Retinal pigment epithelial cell (primary cell): ENCODE results near the gene SPAG16.

ENCODE experiments used
- DNase-seq: peaks from one replicate; pipeline ENCODE4 v3.0.0-alpha.2; 2010; ENCODE audit warnings: low read depth
- H3K4me3 ChIP-seq: 2 replicates; pipeline ENCODE4 v1.5.1; 2011; ENCODE audit warnings: mild to moderate bottlenecking, low read length, control low read depth, moderate library complexity
- TF ChIP-seq, protein P1 (sequence below): conservative IDR thresholded peaks from 2 replicates; pipeline ENCODE4 v1.5.1; 2011; ENCODE audit warnings: low read depth, low read length, control low read depth, inconsistent platforms

SPAG16 gene

DNA sequence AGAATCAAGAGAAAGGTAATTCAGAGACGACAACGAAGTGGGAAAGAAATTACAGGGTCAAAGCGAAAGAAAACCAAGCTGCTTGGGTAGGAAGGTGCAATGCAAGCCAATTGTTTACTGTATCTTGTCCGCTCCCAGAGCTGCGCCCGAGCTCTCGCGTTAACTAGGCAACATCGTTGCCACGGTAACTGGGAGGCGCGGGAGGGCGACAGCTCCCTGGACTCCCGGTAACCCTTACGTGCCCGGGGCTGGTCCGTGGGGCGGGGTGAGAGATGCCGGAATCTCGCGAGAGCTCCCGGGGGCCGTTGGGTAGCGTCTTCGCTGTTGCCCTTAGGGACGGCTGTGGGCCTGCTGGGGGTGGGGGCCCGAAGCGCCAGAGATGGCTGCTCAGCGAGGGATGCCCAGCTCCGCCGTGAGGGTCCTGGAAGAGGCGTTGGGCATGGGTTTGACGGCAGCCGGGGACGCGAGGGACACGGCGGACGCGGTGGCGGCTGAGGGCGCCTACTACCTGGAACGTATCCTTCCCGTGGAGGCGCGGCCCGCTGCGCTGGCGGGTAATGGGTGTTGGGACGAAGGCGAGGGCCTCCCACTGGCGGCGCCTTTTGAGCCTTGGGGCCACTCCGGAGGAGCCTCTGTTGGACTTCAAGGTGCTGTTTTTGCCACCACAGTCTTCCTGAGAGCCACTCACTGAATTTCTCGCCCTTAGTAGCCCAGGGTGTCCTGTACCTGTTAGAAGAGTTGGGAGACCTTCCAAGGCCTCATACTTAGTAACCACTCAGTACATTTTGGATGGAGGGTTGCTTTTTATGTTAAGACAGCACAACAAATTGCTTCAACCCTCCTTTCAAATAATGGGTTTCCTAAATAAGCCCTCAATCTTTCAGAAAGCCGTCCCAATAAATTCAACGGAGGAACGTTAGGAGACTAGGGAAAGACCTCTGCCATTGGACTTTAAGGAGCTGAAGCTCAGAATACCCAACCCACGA is at the start of gene SPAG16:
Gene SPAG16 (plus strand): TSS at position 360 of the 986 bp plus-strand sequence.
- peak; percentile 87 for DNase-seq
- TF ChIP-seq, protein P1, sequence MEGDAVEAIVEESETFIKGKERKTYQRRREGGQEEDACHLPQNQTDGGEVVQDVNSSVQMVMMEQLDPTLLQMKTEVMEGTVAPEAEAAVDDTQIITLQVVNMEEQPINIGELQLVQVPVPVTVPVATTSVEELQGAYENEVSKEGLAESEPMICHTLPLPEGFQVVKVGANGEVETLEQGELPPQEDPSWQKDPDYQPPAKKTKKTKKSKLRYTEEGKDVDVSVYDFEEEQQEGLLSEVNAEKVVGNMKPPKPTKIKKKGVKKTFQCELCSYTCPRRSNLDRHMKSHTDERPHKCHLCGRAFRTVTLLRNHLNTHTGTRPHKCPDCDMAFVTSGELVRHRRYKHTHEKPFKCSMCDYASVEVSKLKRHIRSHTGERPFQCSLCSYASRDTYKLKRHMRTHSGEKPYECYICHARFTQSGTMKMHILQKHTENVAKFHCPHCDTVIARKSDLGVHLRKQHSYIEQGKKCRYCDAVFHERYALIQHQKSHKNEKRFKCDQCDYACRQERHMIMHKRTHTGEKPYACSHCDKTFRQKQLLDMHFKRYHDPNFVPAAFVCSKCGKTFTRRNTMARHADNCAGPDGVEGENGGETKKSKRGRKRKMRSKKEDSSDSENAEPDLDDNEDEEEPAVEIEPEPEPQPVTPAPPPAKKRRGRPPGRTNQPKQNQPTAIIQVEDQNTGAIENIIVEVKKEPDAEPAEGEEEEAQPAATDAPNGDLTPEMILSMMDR, result no peak
- peak within 1 kb of the TSS; percentile 66 for H3K4me3 ChIP-seq

DNA sequence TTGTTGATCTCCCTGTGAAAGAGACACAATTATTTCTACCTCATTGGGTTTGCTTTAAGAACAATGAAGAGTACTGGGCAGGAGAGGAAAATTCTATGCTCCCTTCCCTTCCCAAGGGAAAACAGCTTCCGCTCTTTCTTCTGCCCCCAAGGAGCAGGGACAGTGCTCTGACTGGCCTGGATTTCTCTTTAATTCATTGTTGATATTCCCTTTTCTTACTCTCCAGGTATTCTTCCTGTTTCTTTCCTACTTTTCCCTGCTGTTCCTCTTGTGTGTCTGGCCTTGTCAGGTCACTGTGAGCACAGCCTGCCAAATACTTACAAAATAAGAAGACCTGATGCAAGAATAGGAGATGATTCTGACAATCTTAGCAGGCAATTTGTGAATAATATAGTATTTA is 49.6 kb upstream of the SPAG16 start:
- H3K4me3 ChIP-seq, result no peak overlapping the region
- no peak for DNase-seq
- TF ChIP-seq, protein P1, result no peak

DNA sequence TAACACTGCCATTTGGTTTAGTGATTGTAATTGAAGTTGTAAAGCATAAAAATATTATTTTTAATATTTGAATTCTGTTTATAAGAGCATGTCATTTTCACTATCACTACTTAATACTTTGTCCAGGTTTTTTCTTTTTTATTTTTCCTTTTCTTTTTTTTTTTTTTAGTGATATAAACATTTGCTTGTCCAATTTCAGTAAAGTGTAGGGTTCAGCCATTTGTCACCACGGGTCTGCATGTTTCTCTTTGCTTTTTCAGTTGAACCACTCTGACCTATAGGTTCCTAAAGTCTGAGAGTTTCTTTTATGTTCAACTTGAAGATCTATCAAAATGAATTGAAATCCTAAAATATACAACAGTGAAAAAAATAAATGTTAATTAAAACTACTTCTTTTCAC is 48.5 kb upstream of the SPAG16 start:
- no peak for DNase-seq
- TF ChIP-seq, protein P1, result no peak
- H3K4me3 ChIP-seq, result no peak overlapping the region

DNA sequence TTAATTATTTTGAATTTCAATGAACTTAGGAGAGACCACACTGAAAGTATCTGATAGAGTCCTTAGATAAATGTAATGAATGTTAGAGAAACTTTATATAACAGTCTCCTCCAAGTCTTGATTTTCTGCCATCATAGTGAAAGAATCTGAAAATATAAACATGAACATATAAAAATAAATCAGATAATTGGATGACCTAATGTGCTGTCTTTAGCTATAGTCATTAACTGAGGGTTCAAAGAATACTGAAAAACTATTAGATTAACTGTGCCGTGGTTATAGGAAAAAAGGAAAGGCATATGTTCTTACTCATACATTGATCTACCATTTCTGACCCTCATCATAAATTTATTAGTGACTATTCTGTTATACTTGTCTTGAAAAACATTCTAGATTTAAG is 47.0 kb upstream of the SPAG16 start:
- TF ChIP-seq, protein P1, result no peak
- H3K4me3 ChIP-seq, result no peak overlapping the region
- DNase-seq, result no peak

DNA sequence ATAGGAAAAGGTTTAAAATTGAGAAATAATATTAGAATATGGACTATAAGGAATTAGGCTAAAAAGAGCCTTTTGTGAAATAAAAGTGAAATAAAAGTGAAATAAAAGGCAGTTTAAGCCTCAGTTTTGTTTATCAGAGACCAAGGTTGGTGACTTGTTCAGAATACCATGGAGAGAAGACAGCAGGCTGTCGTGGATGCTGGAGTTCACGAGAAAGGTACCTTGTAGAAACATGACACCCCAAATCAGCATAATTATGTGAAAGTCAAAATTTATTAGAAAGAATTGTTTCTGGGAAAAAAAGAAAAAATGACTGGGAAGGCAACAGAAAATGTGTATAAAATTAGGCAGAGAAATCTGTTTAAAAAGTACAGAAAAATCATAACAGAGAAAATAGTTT is 46.5 kb upstream of the SPAG16 start:
- H3K4me3 ChIP-seq, result no peak overlapping the region
- no peak for DNase-seq
- TF ChIP-seq, protein P1, result no peak

DNA sequence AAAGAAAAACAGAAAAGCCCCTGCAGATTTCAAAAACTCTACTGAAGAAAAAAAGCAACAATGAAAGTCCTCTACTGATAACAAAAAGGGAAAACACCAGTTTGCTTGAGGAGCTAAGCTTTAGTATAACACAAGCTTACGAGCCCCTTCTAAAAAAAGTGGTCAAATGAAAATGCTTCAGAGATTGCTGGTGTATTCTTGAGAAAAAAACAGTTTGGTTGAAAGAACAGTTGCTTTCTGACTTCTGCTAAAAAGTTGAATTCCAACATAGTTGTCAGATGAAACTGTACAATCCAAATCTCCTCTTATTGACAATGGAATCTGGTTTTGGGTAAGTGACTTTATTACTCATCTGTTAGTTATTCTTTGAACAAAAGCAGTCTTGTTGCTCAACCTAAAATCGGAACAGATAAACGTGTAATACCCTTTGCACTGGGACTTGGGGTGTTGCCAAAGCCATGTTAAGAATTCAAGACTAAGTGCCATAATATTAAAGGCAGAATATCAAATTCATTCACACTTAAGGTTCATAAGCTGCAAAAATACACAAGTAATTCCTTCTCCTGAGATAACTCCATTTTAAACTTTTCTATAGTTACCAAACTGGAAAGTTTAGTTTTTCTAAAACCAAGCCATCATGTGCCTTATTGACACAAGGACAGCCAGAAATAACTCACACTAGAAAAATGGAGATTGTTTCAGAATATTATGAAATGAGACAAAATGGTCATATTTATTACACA is 45.3 kb upstream of the SPAG16 start:
- TF ChIP-seq, protein P1, result no peak
- peak; percentile 89 for DNase-seq
- H3K4me3 ChIP-seq, result no peak overlapping the region
